Kidney (tissue), 14 donors: ENCODE data around the gene SLAMF7. TPM values are rescaled to one million over a fixed set of nuclear protein-coding genes. Genes with fewer than 3 reads are reported as not detected.
"Not testable (repeated sequence)": the region's sequence is repeated elsewhere in the genome, so short reads cannot be mapped to it uniquely, and the experiment has no call there.

ENCODE experiments used
- DNase-seq, 5 donors: peaks; one replicate each; pipeline ENCODE4 v3.0.0-alpha.2; 2013 to 2020
- FAIRE-seq: peaks from 2 replicates; lab custom pipeline; 2012; peaks lifted over from hg19 to GRCh38; lab: Jason Lieb, UNC
- H3K27ac ChIP-seq, 2 donors: one replicate each; pipeline ENCODE4 v1.7.0; 2013; ENCODE audit warnings: low read depth in 2 of 2, low read length in 2 of 2, inconsistent platforms in 1 of 2
- H3K27me3 ChIP-seq: one replicate; pipeline ENCODE4 v1.7.1; 2013; ENCODE audit warnings: low read length, inconsistent platforms; ENCODE audit not compliant: control insufficient read depth, insufficient read depth
- H3K36me3 ChIP-seq, 3 donors: one replicate each; pipeline versions ENCODE4 v1.7.0 to v1.7.1; 2013; ENCODE audit warnings: low read length in 3 of 3, control low read depth in 1 of 3, inconsistent platforms in 1 of 3; ENCODE audit not compliant: insufficient read depth in 3 of 3, control insufficient read depth in 2 of 3
- H3K4me1 ChIP-seq, 3 donors: one replicate each; pipeline versions ENCODE4 v1.7.0 to v1.7.1; 2013; ENCODE audit warnings: low read length in 3 of 3, inconsistent platforms in 1 of 3, low read depth in 1 of 3; ENCODE audit not compliant: control insufficient read depth in 2 of 3, insufficient read depth in 2 of 3
- H3K4me3 ChIP-seq, 3 donors: one replicate each; pipeline versions ENCODE4 v1.7.0 to v1.8.1; 2013; ENCODE audit warnings: low read length in 3 of 3, control low read depth in 1 of 3, inconsistent platforms in 1 of 3
- H3K9ac ChIP-seq, 3 donors: one replicate each; pipeline versions ENCODE4 v1.7.0 to v1.7.1; 2013; ENCODE audit warnings: low read length in 3 of 3, control low read depth in 1 of 3, inconsistent platforms in 1 of 3
- H3K9me3 ChIP-seq, 3 donors: one replicate each; pipeline versions ENCODE4 v1.7.0 to v1.7.1; 2013; ENCODE audit warnings: low read length in 3 of 3, control low read depth in 1 of 3, inconsistent platforms in 1 of 3; ENCODE audit not compliant: control insufficient read depth in 2 of 3, insufficient read depth in 1 of 3
- intact Hi-C: fragments of 100-400 bp; cut with DNase I; formaldehyde crosslinking; loops from one replicate; pipeline ENCODE4 v1.11.1; 2022
- polyA plus RNA-seq: library from polyadenylated mRNA; stranded (reverse); fragments of 350-450 nt; fragmentation: Illumina TruSeq; extraction: RNeasy Lipid Tissue Mini Kit (QIAGEN cat#74804); gene quantifications from one replicate; pipeline ENCODE4 v1.2.3, GENCODE V29; 2014; ENCODE audit warnings: low read depth, low replicate concordance; ENCODE audit not compliant: insufficient read depth
- total RNA-seq: library from RNA; stranded (reverse); fragmentation: NEBNext Ultra II Directional; extraction: Animal tissue kit (Norgen Biotek cat#: 25700); gene quantifications from one replicate; pipeline ENCODE4 v1.2.1, GENCODE V29; 2021
- TF ChIP-seq, protein P1 (sequence below): IDR thresholded peaks from 3 replicates; pipeline ENCODE4 v1.5.1; 2012; ENCODE audit warnings: mild to moderate bottlenecking, moderate library complexity, borderline replicate concordance; ENCODE audit not compliant: insufficient read depth; ENCODE audit errors: extremely low read depth
- donor health status: control.
- donor health status: control.
- donor health status: control.
- donor health status: control.
- donor health status: control.
- donor health status: DM: yes; HTN: yes; CAD: no.
- donor health status: Normal renal cell carcinoma (clear cell type).

Gene SLAMF7
- total and polyA plus RNA-seq, 2 donors from 2014 or later: 0.65 to 13.9 TPM

DNA sequence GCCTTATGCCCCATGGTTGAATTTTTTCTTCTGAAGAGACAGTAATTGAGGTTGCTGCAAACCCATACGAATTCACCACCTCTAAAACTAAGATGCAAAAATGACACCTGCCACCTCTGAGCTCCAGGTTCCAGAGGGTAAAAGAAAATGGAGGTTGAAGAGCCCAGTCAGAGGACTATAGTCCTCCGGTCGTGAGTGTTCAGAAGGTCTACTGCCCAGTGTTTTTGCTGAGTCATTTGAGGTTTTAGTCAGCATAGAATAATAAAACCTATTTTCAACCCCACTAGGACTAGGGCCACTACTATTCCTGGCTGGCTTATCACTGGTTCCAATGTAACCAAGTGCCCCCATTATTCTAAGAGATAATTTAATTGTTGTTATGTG, 12.9 kb upstream of the SLAMF7 start:
- H3K36me3 ChIP-seq: no peaks in the 10 kb centered on the region
- no peak for FAIRE-seq
- intact Hi-C loops: no loop called here
- TF ChIP-seq, protein P1, sequence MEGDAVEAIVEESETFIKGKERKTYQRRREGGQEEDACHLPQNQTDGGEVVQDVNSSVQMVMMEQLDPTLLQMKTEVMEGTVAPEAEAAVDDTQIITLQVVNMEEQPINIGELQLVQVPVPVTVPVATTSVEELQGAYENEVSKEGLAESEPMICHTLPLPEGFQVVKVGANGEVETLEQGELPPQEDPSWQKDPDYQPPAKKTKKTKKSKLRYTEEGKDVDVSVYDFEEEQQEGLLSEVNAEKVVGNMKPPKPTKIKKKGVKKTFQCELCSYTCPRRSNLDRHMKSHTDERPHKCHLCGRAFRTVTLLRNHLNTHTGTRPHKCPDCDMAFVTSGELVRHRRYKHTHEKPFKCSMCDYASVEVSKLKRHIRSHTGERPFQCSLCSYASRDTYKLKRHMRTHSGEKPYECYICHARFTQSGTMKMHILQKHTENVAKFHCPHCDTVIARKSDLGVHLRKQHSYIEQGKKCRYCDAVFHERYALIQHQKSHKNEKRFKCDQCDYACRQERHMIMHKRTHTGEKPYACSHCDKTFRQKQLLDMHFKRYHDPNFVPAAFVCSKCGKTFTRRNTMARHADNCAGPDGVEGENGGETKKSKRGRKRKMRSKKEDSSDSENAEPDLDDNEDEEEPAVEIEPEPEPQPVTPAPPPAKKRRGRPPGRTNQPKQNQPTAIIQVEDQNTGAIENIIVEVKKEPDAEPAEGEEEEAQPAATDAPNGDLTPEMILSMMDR: no peak
- DNase-seq: no peak
- peaks cover 0 to 3% (median 0%) of the 10 kb centered on the region in 3 donors for H3K4me1 ChIP-seq
- no peaks in the 10 kb centered on the region for H3K9me3 ChIP-seq
- H3K9ac ChIP-seq: no peak overlapping the region
- H3K27ac ChIP-seq: no peak overlapping the region
- H3K4me3 ChIP-seq: no peak overlapping the region
- no peaks in the 10 kb centered on the region for H3K27me3 ChIP-seq

GRCh38 chr1:160726498-160727315, 12.3 kb upstream of the SLAMF7 start:
- Histone ChIP-seq H3K9ac (peak overlapping the region in 1 of 3 donors; percentile 32), H3K9me3 (no peaks in the 10 kb centered on the region), H3K36me3 (no peaks in the 10 kb centered on the region), H3K27me3 (no peaks in the 10 kb centered on the region), H3K4me1 (peaks cover 0 to 3% (median 0%) of the 10 kb centered on the region in 3 donors), H3K4me3 (no peak overlapping the region), H3K27ac (peak overlapping the region in 1 of 2 donors; percentile 28)
- intact Hi-C loops: no loop called here
- FAIRE-seq (no peak), DNase-seq (peak in 4 of 5 donors; percentile 55 to 79 (median 70))
- TF ChIP-seq, protein P1: peak; percentile 80

DNA sequence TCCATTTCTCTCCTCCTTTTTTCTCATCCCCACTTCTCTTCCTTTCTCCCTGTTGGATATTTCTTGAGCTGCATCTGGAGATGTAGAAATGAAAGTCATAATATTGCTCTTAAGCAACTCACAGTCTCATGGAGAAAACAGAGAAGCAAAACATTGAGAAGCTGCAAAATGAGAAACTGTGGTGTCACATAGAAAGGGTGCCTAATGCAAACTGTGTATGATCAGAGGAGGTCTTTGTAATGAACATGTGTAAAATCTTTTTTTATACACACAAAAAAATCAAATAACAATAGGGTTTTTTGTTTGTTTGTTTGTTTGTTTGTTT, 11.8 kb upstream of the SLAMF7 start:
- H3K9me3 ChIP-seq: no peaks in the 10 kb centered on the region
- no peaks in the 10 kb centered on the region for H3K36me3 ChIP-seq
- TF ChIP-seq, protein P1: no peak
- no peak overlapping the region for H3K27ac ChIP-seq
- DNase-seq: no peak
- no peak for FAIRE-seq
- no peak overlapping the region for H3K4me3 ChIP-seq
- no peaks in the 10 kb centered on the region for H3K27me3 ChIP-seq
- H3K9ac ChIP-seq: no peak overlapping the region
- peaks cover 0 to 3% (median 0%) of the 10 kb centered on the region in 3 donors for H3K4me1 ChIP-seq
- intact Hi-C loops: no loop called here

- H3K9me3 ChIP-seq, intact Hi-C loops, H3K27me3 ChIP-seq, H3K4me3 ChIP-seq, DNase-seq, FAIRE-seq, H3K9ac ChIP-seq, H3K27ac ChIP-seq, H3K4me1 ChIP-seq, H3K36me3 ChIP-seq: not testable (repeated sequence)
Measured at GRCh38 chr1:160731564-160731963, 7.5 kb upstream of the SLAMF7 start.
